EL (cell line): Measurements from ENCODE around the gene SKP2.
"Not testable (repeated sequence)": the region's sequence is repeated elsewhere in the genome, so short reads cannot be mapped to it uniquely, and the experiment has no call there.

Experiments
- DNase-seq: peaks from one replicate; pipeline ENCODE4 v3.0.0-alpha.2; 2016

SKP2 gene

DNA sequence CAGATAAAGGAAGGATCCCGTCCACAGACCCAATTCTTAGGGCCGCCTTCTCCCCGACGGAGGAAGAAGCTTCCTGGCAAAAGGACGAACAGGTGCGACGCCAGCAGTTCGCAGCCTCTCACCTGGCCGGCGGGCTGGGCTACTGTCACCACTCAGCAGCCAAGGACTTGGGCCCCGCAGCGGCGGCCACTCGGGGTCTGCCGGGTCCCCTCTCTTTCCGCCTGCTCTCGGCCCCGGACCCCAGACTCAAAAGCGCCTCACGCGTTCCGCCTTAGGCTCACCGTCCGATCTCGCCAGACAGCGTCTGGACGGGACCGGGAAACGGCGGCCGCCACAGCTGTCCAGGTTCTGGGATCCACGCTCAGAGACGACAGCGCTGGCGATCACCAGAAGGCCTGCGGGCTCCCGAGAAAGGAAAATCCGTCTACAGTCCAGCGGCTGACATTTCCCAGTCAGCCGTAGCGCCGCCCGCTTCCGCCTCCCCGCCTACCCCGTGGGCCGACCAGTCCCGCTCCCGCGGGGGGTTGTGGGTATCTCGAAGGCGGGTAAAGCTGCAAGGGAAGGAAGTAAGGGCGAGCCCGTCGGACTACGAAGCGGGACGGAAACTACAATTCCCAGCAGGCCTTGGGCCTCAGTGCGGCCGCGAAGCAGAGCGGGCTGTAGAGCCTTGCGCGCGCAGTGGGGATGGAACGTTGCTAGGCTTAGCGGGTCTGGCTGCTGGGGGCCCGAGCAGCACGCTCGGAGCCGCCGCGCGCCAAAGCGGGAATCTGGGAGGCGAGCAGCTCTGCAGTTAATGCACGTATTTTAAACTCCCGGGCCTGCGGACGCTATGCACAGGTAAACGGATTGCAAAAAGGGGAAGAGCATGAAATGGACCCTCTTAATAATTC, at the start of gene SKP2, which contains the start of gene LMBRD2:
SKP2 (plus strand) TSS at position 678 of the 890 bp plus-strand sequence; CDS start at position 830, 152 bp downstream.
LMBRD2 (minus strand) TSS at position 454 of the 890 bp plus-strand sequence. CDS start 8,538 bp downstream, outside the sequence.
- DNase-seq, result peak; percentile 99

DNA sequence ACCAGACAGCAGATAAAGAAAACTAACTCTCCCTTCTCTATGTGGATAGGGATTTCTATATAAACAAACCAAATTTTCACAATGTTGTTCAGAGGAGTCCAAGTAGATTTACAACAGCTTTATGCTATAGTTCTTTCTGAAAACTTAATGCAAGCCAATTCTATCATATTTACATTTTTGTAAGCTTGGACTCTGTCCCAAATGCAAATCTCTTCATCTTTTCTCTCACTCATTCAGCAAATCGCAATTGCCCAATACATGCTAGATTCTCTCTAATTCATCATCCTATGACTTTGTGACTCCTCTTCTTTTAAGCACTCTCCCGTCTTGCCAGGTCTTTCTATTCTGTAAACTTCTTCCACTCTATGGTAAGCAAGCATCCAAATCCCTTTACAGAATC, 46.1 kb upstream of the SKP2 start:
- DNase-seq, result no peak

DNA sequence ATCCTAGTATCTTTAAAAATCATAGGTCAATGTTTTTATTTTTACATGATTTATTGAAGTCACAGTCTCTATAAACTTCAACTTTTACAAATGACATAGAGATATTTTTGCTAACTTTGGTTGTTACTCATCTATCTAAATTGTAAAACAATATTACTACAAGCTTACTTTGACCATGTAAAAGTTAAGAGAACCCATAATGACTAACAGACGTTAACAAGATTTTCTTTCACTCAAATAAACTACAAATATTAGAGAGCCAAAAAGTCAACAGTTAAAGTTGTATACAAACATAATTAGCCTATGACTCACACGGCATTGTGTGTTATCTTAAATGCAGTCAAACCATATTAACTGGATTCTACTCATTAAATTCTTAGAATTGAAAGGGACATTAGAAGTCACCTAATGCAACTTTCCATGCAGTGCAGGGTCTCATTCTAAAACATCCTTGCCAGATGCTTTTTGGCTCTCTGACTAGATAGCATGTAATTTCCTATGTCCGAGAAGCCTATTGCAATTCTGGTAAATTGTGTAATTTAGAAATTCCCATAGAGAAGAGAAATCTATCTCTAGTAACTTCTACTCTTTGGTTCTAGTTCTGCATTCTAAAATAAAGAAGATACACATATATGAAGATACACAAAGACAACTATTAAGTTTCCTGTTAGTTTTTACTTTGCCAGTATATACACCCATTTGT, 43.0 kb upstream of the SKP2 start:
- peak; percentile 14 for DNase-seq

DNA sequence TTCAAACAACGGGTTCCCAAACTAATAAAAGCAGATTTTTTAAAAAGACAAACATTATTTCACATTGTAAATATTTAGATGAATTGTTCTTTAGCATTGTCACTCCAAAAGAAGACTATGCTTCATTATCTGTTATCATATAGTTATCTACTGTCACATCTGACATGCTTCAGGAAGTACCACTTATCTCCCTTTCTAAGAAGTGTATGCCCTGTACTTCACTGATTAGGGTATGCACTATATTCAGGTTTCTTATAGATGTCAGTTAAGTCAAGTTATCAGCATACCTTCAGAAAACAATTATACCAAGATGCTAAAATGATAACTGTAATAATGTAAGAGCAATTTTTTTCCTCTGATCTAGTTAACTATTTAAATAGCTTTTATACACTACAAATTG, 40.7 kb upstream of the SKP2 start:
- DNase-seq, result no peak

DNA sequence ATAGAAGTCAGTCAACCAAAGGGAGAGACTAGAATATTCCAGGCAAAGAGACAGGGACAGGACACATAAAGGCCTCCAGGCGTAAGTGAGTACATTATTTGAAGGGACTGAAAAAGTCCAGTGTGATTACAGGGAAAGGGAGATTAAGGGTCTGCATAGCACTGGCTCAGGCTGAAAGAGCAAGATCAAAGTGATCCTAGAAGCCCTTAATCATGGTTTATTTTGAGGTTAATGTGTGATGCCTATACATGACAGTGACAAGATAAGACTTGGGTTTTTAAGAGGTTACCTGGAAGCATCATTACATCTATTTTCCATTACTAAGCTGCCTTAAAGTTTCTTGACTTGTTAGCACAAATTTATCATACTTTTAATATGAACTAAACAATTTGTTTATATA, 26.0 kb upstream of the SKP2 start:
- no peak for DNase-seq

DNA sequence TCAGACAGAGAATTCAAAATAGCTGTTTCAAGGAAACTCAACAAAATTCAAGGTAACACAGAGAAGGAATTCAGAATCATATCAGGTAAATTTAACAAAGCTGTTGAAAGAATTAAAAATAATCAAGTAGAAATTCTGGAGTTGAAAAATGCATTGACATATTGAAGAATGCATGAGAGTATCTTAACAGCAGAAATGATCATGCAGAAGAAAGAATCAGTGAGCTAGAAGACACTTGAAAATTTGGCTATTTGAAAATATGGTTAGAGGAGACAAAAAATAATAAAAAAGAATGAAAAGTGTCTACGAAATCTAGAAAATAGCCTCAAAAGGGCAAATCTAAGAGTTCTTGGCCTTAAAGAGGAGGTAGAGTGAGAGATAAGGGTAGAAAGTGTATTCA, 23.1 kb upstream of the SKP2 start:
- DNase-seq, result no peak

DNA sequence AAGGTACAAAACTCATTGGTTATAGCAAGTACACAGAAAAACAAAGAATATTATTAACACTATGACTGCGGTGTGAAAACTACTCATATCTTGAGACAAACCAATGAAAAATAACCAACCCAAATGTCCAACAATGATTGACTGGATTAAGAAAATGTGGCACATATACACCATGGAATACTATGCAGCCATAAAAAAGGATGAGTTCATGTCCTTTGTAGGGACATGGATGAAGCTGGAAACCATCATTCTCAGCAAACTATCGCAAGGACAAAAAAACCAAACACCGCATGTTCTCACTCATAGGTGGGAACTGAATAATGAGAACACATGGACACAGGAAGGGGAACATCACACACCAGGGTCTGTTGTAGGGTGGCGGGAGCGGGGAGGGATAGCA, 22.2 kb upstream of the SKP2 start:
- DNase-seq, result not testable (repeated sequence)

DNA sequence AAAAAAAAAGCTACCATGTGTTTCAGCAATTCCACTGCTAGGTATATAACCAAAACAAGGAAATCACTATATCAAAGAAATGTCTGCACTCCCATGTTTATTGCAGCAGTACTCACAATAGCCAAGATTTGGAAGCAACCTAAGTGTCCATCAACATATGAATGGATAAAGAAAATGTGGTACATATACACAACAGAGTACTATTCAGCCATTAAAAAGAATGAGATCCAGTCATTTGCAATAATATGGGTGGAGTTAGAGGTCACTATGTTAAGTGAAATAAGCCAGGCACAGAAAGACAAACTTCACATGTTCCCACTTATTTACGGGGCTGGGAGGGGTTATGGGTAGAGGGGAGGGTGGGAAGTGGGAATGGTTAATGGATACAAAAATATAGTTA, 18.9 kb upstream of the SKP2 start:
- DNase-seq, result not testable (repeated sequence)

DNA sequence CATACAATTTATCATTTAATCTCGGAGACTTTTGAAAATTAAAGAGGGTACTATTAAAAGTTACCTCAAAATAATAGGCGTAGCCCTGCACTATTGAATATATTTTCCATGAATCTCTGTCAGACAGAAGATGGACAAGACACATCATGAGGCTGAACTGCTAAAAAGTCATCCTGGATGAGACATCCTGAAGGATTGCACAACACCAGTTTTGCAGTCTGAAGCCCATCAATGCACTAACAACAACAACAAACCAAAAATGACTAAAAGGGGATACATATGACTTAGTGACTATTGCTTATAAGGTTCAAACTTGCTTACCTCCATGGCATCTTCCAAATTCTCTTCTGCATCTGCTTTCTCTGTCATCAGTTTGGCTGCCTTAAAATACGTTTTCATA, 15.9 kb upstream of the SKP2 start:
- DNase-seq, result no peak

DNA sequence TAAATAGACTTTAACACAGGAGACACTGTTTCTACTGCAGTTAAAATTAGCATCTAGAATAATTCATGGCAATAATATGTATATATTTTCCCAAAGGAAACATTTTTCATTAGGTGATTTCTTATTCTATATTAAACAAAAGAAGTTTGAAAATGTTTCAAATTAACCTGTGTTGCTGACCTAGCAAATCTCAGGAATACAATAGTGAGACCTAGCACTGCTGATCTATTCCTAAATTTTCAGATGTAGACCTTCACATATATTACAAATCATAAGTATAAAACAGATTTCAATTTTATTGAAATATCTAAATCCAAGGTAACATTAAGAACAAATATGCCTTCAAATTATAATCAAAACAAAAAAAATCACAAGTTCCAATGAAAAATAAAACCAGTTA, 15.3 kb upstream of the SKP2 start:
- no peak for DNase-seq

DNA sequence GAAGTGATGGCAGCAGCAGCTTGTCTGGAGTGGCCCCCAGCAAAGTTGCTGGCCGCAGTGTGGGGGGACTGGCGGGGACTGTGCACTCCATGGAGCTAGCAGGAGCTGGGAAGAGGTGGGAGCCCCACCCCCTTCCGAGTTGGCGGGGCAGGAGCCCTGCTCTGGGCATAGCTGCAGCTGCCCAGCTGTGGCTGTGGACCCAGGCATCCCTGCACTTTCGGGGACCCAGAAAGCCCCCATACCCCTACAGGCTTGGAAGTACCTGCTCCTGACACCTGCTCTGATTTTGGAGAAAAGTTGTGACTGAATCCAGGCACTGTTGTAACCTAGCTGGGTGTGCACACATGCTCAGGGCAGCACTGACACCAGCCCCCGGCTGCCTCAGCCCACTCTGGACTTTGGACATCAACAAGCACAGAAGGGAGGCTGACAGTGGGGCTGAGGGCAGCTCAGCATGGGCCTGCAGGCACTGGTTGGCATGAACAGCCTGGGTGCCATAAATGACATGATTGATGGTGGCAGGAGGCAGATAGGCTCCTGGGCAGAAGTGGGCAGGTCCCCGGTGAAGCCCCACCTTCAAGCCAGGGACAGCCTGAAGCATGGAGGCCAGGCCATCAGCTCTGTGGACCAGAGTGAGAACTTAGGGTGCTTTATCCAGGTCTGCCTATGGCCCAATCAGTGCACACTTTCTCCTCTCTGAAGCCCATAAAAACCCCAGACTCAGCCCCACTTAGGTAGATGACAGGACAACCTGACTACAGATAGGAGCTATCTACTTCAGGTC, 12.8 kb upstream of the SKP2 start:
- no peak for DNase-seq

DNA sequence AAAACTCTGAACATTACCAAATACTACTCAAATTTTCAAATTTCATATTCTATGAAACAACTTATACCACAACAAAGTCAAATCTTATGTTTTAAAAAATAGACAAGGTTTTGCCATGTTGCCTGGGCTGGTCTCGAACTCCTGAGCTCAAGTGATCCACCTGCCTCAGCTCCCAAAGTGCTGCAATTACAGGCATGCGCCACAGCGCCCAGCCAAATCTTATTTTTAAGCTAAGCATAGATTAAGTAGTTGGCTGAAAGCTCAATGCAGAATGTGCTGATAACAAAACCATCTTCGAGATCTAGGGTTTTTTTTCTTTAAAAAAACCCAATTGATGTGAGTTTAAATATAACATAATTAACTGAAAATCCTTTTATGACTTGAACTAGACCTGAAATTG, 6.6 kb upstream of the SKP2 start:
- no peak for DNase-seq

DNA sequence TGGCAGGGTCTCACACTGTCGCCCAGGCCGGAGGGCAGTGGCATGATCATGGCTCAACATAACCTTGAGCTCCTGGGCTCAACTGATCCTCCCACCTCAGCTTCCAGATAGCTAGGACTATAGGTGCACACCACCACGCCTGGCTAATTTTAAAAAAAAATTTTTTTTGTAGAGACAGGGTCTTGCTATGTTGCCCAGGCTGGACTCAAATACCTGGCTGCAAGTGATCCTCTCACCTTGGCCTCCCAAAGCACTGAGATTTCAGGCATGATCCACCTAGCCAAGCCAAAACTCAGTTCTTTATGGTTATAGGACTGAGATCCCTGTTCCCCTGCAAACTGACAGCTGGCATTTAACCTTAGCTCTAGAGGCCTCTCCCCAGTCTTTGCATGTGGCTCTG, 5.5 kb upstream of the SKP2 start:
- no peak for DNase-seq

DNA sequence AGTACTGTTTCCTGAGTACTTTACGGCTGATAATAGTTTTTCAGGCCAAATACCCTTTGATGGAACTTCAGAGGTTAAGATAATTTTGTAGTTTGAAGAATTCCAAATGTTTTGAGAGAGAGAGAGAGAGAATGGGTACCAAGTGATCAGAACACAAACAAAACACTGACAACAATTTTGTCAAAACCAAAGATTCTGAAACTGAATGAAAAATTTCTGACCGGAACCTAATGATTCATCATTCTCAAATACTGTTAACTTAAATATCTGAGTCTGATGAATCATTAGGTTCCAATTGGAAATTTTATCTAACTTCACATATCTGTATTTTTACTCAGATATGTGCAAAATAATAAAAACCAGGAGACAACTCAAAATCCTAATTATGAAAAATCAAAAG, 4.2 kb upstream of the SKP2 start:
- peak; percentile 41 for DNase-seq

DNA sequence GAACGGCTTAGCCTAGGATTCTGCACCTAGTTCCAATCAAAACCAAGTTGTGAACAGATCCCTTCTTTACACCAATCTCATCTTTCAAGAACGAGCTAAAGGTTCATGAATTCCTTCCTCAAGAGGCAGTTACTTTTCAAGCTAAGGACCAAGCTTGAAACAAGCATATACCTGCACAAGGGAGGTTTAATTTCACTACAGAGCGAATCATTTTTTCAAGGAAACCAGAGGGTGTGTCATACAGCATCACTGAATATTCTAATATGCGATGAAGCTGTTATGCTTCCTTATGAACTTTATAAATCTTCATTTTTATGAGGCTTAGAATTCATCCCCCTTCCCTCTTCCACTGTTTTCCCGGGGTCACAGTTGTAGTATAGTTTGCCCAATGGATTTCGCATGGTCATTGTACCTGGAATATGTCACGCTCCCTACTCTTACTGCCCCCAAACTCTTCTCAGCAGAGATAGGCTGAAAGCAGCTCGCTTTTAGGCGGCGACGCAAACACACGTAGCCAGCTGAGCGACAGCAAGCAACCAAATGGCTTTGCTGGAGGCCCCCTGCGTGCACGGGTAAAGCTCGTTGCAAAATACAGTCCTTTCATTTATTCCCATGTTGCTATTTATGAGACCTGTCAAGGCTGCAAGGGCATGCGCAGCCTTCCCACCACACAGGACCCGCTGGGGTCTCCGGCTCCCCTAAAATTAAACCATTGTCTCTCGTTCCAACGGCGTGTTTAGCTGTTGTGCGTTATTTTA, 1.1 kb upstream of the SKP2 start:
- peak; percentile 62 for DNase-seq

DNA sequence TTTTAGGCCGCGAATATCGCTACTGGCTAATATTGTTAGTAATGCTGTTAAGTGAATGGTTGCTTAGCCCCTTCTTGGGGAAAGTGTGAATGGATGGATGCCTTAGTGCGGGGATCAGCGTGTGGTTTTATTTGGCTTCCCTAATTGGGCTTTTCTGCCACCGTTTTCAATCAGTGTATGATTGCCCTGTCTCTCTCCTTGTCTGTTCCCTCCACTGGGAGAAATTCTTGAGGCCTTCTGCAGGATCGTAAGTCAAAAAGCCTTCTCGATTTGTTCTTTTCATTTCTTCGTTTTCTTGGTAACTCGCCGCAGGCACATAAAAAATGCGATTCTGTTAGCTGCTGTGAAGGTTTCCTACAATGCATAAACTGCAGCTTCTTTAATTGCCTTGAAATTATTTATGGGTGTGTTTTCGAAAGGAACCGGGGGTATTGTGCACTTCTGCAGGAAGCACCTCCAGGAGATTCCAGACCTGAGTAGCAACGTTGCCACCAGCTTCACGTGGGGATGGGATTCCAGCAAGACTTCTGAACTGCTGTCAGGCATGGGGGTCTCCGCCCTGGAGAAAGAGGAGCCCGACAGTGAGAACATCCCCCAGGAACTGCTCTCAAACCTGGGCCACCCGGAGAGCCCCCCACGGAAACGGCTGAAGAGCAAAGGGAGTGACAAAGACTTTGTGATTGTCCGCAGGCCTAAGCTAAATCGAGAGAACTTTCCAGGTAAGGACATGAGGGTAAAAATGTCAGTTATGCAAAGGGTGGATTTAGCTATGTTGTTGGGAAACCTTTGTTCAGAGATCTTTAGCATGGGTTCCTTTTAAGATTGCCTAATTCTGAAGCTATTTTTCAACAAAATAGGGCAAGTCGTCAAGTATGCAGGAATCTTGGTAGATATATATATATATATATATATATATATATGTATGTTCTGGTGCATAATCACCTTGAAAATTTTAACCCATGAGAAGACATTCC, 700 bp downstream of the SKP2 start:
- peak; percentile 25 for DNase-seq

DNA sequence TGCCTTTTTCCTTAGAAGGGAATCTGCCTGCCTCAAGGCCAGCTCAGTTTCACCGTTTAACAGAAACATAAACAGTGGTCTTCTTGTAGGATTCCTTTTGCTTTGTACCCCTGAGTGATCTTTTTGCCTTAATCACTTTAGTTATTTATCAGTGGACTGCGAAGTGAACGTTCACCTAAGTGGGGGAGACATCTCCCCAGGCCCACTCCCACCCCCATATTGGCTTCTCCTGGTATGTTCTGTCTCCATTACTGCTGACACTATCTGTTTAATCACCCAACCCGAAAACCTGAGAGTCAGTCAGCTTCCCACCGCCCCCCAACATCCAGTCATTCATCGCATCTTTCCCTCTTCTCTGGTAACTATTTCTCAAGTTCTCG, 1.4 kb downstream of the SKP2 start:
- DNase-seq, result no peak

DNA sequence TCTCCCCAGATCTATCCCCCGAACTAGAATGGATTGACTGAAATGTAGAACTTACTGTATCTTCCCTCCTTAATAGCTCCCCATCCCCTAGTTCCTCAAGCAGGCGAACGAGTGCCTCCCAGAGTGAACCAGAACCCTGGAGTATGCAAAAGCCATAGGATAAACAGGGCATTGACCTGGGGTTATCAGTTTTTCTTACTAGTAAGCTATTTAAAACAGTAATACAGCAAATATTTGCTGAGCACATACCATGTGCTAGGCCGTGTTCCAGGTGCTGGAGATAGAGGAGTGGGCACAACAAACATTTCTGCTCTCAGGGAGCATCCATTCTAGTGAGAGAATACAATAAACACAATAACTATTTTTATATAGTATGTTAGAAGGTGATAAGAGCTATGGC, 1.8 kb downstream of the SKP2 start:
- DNase-seq, result no peak

DNA sequence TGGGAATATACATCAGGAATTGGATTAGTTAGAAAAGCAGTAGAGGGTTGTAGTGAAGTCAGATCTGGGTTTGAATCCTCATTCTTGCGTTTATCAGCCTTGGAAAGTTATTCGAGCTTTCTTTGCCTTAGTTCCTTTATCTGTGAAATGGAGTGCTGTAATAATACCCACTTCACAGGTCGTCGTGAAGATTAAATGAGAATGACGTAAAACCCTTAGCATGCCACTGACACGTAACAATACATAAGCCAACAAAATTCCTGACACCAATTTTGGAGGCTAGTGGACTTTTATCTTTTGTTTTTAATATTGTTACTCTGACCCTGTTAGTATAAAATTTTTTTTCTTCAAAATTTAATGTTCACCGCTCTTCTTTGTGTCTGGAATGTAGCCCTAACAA, 3.4 kb downstream of the SKP2 start:
- no peak for DNase-seq

DNA sequence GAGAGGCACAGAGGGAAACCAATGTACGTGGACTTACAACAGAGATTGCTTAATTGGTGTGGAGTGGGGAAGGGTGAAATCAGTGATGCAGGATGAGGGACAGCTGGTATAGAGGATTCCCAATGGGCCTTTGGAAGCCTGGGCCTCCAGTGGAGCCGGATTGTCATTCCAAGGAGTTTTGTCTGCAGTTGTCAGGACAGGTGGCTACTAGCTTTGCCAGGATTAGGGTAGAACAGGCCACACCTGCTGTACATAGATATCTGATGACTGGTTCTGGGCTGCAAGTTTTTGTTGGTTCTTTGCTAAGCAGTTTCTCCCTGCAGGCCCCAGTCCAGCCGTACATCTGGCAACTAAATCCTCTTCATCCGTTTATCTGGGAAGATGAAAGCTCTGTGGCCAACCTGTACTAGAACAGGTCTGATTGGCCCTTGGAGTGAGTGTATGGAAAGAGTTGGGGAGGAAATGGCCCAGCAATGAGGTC, 4.2 kb downstream of the SKP2 start:
- DNase-seq, result no peak

DNA sequence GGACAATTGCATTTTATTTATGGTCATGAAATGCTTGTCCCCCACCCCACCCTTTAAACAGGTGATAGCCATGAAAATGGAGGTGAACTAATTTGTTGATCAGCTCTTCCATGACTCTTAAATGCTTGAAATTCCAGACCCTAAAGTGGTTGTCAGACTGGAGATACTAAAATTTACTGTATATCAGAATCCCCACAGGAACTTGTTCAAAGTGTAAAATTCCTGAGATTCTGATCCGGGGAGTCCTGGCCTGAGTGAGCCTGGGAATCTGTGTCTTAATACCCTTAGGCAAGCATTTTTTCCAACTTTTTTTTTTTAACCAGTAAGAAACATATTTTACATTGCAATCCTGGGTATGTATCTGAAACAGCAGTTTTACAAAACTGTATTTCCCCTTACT, 4.7 kb downstream of the SKP2 start:
- peak; percentile 98 for DNase-seq
